H1 (cell line): ENCODE data around the gene HDLBP. TPM values are rescaled to one million over a fixed set of nuclear protein-coding genes. Genes with fewer than 3 reads are reported as not detected.

ENCODE experiments used
- ATF3 ChIP-seq: IDR thresholded peaks from 2 replicates; pipeline ENCODE4 v1.6.1; 2011; ENCODE audit warnings: low read depth, mild to moderate bottlenecking, low read length; ENCODE audit not compliant: insufficient read depth
- BCL11A ChIP-seq, 2 experiments: IDR thresholded peaks; one replicate each; pipeline ENCODE4 v1.6.1; 2011; ENCODE audit warnings: low read depth in 2 of 2, low read length in 2 of 2, mild to moderate bottlenecking in 2 of 2
- CBX5 ChIP-seq: fragments of 300-800, 300-1000 bp; sonication (generic); IDR thresholded peaks from 2 replicates; pipeline ENCODE4 v1.7.1; 2016; ENCODE audit warnings: antibody characterized with exemption, low read length, low read depth
- CHD7 ChIP-seq: fragments of 300-600 bp; sonication (generic); IDR thresholded peaks from 2 replicates; pipeline ENCODE4 v1.7.1; 2012; ENCODE audit warnings: low read length, moderate library complexity, mild to moderate bottlenecking, inconsistent platforms; ENCODE audit not compliant: insufficient replicate concordance
- FOSL1 ChIP-seq: IDR thresholded peaks from 2 replicates; pipeline ENCODE4 v1.6.1; 2011; ENCODE audit warnings: mild to moderate bottlenecking, low read depth, low read length, moderate library complexity; ENCODE audit not compliant: insufficient read depth
- SP2 ChIP-seq: IDR thresholded peaks from 2 replicates; pipeline ENCODE4 v1.6.1; 2012; ENCODE audit warnings: mild to moderate bottlenecking, low read length, inconsistent platforms
- USF2 ChIP-seq: IDR thresholded peaks from 2 replicates; pipeline ENCODE4 v1.6.1; 2011; ENCODE audit warnings: low read length, improper control_type of control experiment
- polyA plus RNA-seq, 7 experiments: library from polyadenylated mRNA; depleted of rRNA in 3 of 7; stranded (reverse) in 5 of 7; unstranded in 2 of 7; fragments of >200 nt in 5 of 7; fragments of 200-250 nt in 2 of 7; gene quantifications; 1 replicate in 5 of 7; 2 replicates in 1 of 7; 4 replicates in 1 of 7; pipeline versions ENCODE4 v1.2.1 to v1.2.3, GENCODE V29; 2011 to 2013; ENCODE audit warnings: missing spikeins in 2 of 7, mixed read lengths in 2 of 7
- total RNA-seq: library from RNA; stranded (reverse); fragmentation: NEBNext Ultra II Directional; extraction: Animal tissue kit (Norgen Biotek cat#: 25700); gene quantifications from 2 replicates; pipeline ENCODE4 v1.2.1, GENCODE V29; 2021

HDLBP gene
- total and polyA plus RNA-seq, 2 of the 8 experiments (the other 6 are each of a cell fraction or from before 2014, with no cell fraction given), result 185 to 360 TPM

DNA sequence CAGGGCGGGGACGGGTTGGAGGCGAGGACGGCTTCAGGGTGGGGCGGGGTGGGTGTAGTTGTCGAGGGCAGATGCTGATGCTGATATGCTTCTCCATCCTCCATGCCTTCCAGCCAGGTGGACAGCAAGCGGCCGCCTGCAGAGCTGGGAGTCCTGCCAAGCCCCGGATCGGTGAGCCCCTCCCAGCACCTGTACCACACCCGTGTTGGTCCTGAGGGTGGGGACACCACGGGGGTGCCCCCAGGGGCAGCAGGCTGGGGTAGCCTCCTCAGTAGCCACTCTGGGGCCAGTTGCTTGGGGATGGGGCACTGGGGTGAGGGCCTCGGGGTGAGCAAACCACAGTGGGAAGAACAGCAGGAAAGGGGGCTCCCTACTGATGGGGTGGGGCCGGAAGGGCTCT lies 124.4 kb downstream of the HDLBP start (continued):
- no peak for TF ChIP-seq CHD7
- TF ChIP-seq SP2, result no peak
- TF ChIP-seq FOSL1, result no peak
- no peak for TF ChIP-seq BCL11A (IDR thresholded peaks at IDR 0.05; ENCODE audit: low read depth in 2 of 2, low read length in 2 of 2)
- no peak for TF ChIP-seq USF2
- no peak for TF ChIP-seq ATF3
- TF ChIP-seq CBX5, result no peak
